KMS-11 (cell line): ENCODE data around the gene CEP152.

Experiments used
- H2AFZ ChIP-seq: fragments of 200-600 bp; sonication (generic); 2 replicates; pipeline ENCODE4 v1.6.1; 2016; ENCODE audit warnings: antibody characterized with exemption, mixed run types, low read depth
- H3K27ac ChIP-seq: fragments of 200-600 bp; sonication (generic); 2 replicates; pipeline ENCODE4 v1.6.1; 2016; ENCODE audit warnings: mild to moderate bottlenecking, mixed run types
- H3K27me3 ChIP-seq: fragments of 200-600 bp; sonication (generic); 2 replicates; pipeline ENCODE4 v1.6.1; 2017; ENCODE audit warnings: mild to moderate bottlenecking, low read depth, mixed run types, moderate library complexity; ENCODE audit not compliant: insufficient read depth
- H3K36me3 ChIP-seq: fragments of 200-600 bp; sonication (generic); 2 replicates; pipeline ENCODE4 v1.6.1; 2017; ENCODE audit warnings: mild to moderate bottlenecking, mixed run types; ENCODE audit not compliant: insufficient read depth
- H3K4me1 ChIP-seq: fragments of 200-600 bp; sonication (generic); 2 replicates; pipeline ENCODE4 v1.6.1; 2016; ENCODE audit warnings: mild to moderate bottlenecking, low read depth, mixed run types; ENCODE audit not compliant: poor library complexity, severe bottlenecking
- H3K4me2 ChIP-seq: fragments of 200-600 bp; sonication (generic); 2 replicates; pipeline ENCODE4 v1.7.0; 2016; ENCODE audit warnings: mild to moderate bottlenecking, mixed run types
- H3K4me3 ChIP-seq: fragments of 200-600 bp; sonication (generic); IDR thresholded peaks from 2 replicates; pipeline ENCODE4 v1.6.1; 2017; ENCODE audit warnings: low read depth, low read length, mixed read lengths; ENCODE audit not compliant: insufficient read depth
- H3K79me2 ChIP-seq: fragments of 200-600 bp; sonication (generic); 2 replicates; pipeline ENCODE4 v1.6.1; 2016; ENCODE audit warnings: low read depth, mixed run types; ENCODE audit not compliant: insufficient read depth
- H3K9ac ChIP-seq: fragments of 200-600 bp; sonication (generic); 2 replicates; pipeline ENCODE4 v1.6.1; 2016; ENCODE audit warnings: mild to moderate bottlenecking, mixed run types
- H4K20me1 ChIP-seq: fragments of 200-600 bp; sonication (generic); 2 replicates; pipeline ENCODE4 v1.6.1; 2016; ENCODE audit warnings: mild to moderate bottlenecking, mixed run types; ENCODE audit not compliant: insufficient read depth
- CTCF ChIP-seq: fragments of 200-600 bp; sonication (generic); conservative IDR thresholded peaks from 2 replicates; pipeline ENCODE4 v1.6.1; 2017; ENCODE audit warnings: low read depth, mild to moderate bottlenecking, antibody characterized with exemption, low read length, moderate library complexity, mixed read lengths

Gene CEP152

GRCh38 chr15:48777645-48778330 is 33.1 kb downstream of the CEP152 start:
- no peak for TF ChIP-seq CTCF
- Histone ChIP-seq H3K4me1 (no peaks in the 10 kb centered on the region), H3K4me3 (no peak overlapping the region), H3K36me3 (0 out of 2 replicates have a peak, but pooled peaks cover 11% of the 10 kb centered on the region), H3K4me2 (no peak overlapping the region), H4K20me1 (no peaks in the 10 kb centered on the region), H3K79me2 (no peaks in the 10 kb centered on the region), H2AFZ (no peak overlapping the region), H3K9ac (no peak overlapping the region), H3K27me3 (no peaks in the 10 kb centered on the region), H3K27ac (no peak overlapping the region)

- H3K4me2 ChIP-seq = no peak overlapping the region
- H2AFZ ChIP-seq = no peak overlapping the region
- no peaks in the 10 kb centered on the region for H3K4me1 ChIP-seq
- no peaks in the 10 kb centered on the region for H3K79me2 ChIP-seq
- no peaks in the 10 kb centered on the region; the same call in 1 of the 2 replicates for H3K36me3 ChIP-seq
- no peak for TF ChIP-seq CTCF
- no peaks in the 10 kb centered on the region for H3K27me3 ChIP-seq
- no peaks in the 10 kb centered on the region for H4K20me1 ChIP-seq
- H3K27ac ChIP-seq = no peak overlapping the region
- no peak overlapping the region for H3K9ac ChIP-seq
- H3K4me3 ChIP-seq = no peak overlapping the region
These were observed 35.3 kb downstream of the CEP152 start for GRCh38 chr15:48775546-48775945.

- no peaks in the 10 kb centered on the region; the same call in 1 of the 2 replicates for H3K36me3 ChIP-seq
- H3K4me2 ChIP-seq = no peak overlapping the region
- H3K27ac ChIP-seq = no peak overlapping the region
- H3K9ac ChIP-seq = no peak overlapping the region
- no peaks in the 10 kb centered on the region for H3K27me3 ChIP-seq
- no peak overlapping the region for H3K4me3 ChIP-seq
- no peaks in the 10 kb centered on the region for H3K79me2 ChIP-seq
- no peak overlapping the region for H2AFZ ChIP-seq
- H3K4me1 ChIP-seq = no peaks in the 10 kb centered on the region
- no peak for TF ChIP-seq CTCF
- H4K20me1 ChIP-seq = no peaks in the 10 kb centered on the region
These were observed 36.4 kb downstream of the CEP152 start for GRCh38 chr15:48774484-48774883.

GRCh38 chr15:48766196-48766595 is 44.7 kb downstream of the CEP152 start:
- no peaks in the 10 kb centered on the region for H4K20me1 ChIP-seq
- no peak overlapping the region for H3K4me2 ChIP-seq
- no peaks in the 10 kb centered on the region for H3K27me3 ChIP-seq
- H3K27ac ChIP-seq = no peak overlapping the region
- peaks cover 4% of the 10 kb centered on the region; the same call in 1 of the 2 replicates for H3K36me3 ChIP-seq
- no peaks in the 10 kb centered on the region for H3K4me1 ChIP-seq
- H3K79me2 ChIP-seq = no peaks in the 10 kb centered on the region
- no peak overlapping the region for H3K9ac ChIP-seq
- no peak overlapping the region for H2AFZ ChIP-seq
- TF ChIP-seq CTCF = no peak
- H3K4me3 ChIP-seq = no peak overlapping the region
